CD4-positive, alpha-beta T cell (primary cell): ENCODE data around the gene AK9. TPM values are rescaled to one million over a fixed set of nuclear protein-coding genes. Genes with fewer than 3 reads are reported as not detected.

Source experiments
- ATAC-seq: fragments of 200-7000 bp; cut with Tn5 transposase; one replicate; pipeline ENCODE4 v1.10.0; 2022; ENCODE audit warnings: mild to moderate bottlenecking; ENCODE audit not compliant: poor library complexity
- CTCF ChIA-PET: fragments of 350-600 bp; sonication (Branson Sonifier 250); formaldehyde crosslinking; loops from one replicate; lab custom pipeline; 2021; ENCODE audit warnings: antibody characterized with exemption, inconsistent platforms; lab: Charles Lee
- POLR2A ChIA-PET: fragments of 350-600 bp; sonication (Branson Sonifier 250); formaldehyde crosslinking; loops from one replicate; lab custom pipeline; 2021; ENCODE audit warnings: antibody characterized with exemption, inconsistent platforms; lab: Charles Lee
- DNase-seq, 14 experiments: peaks; one replicate each; pipeline ENCODE4 v3.0.0-alpha.2; 2013 to 2020; ENCODE audit warnings: mixed read lengths in 2 of 14
- H3K27ac ChIP-seq, 2 donors: one replicate each; pipeline versions ENCODE4 v1.5.1 to v1.7.0; 2013; ENCODE audit warnings: low read length in 2 of 2, low read depth in 1 of 2, mild to moderate bottlenecking in 1 of 2
- H3K27me3 ChIP-seq, 2 experiments: 1 replicate in 1 of 2; 2 replicates in 1 of 2; pipeline versions ENCODE4 v1.6.1 to v1.7.0; 2013; ENCODE audit warnings: low read length in 2 of 2, control low read depth in 1 of 2, mild to moderate bottlenecking in 1 of 2, moderate library complexity in 1 of 2; ENCODE audit not compliant: insufficient read depth in 2 of 2, control insufficient read depth in 1 of 2
- H3K36me3 ChIP-seq: one replicate; pipeline ENCODE4 v1.6.1; 2013; ENCODE audit warnings: low read length, control low read depth; ENCODE audit not compliant: insufficient read depth
- H3K4me1 ChIP-seq: one replicate; pipeline ENCODE4 v1.6.1; 2013; ENCODE audit warnings: low read length, control low read depth; ENCODE audit not compliant: insufficient read depth
- H3K4me3 ChIP-seq: one replicate; pipeline ENCODE4 v1.5.1; 2013; ENCODE audit warnings: mild to moderate bottlenecking, low read length, moderate library complexity
- H3K9me3 ChIP-seq, 2 experiments: 1 replicate in 1 of 2; 2 replicates in 1 of 2; pipeline versions ENCODE4 v1.6.1 to v1.7.0; 2013; ENCODE audit warnings: low read length in 2 of 2, mild to moderate bottlenecking in 2 of 2, control low read depth in 1 of 2, moderate library complexity in 1 of 2; ENCODE audit not compliant: control insufficient read depth in 1 of 2, insufficient read depth in 1 of 2
- H3K27ac Mint-ChIP-seq: one replicate; pipeline ENCODE4 v1.8.0; 2020; ENCODE audit warnings: mixed read lengths
- H3K27me3 Mint-ChIP-seq: one replicate; pipeline ENCODE4 v1.8.0; 2021; ENCODE audit warnings: mixed read lengths
- H3K36me3 Mint-ChIP-seq: one replicate; pipeline ENCODE4 v1.8.0; 2021; ENCODE audit warnings: low read depth, mixed read lengths
- H3K4me1 Mint-ChIP-seq: one replicate; pipeline ENCODE4 v1.8.0; 2021; ENCODE audit warnings: low read depth, mixed read lengths
- H3K4me3 Mint-ChIP-seq: one replicate; pipeline ENCODE4 v1.8.0; 2020; ENCODE audit warnings: mild to moderate bottlenecking, mixed read lengths
- H3K9me3 Mint-ChIP-seq: one replicate; pipeline ENCODE4 v1.8.0; 2020; ENCODE audit warnings: mixed read lengths
- CTCF ChIP-seq: fragments of 200-600 bp; IDR thresholded peaks from one replicate; pipeline ENCODE4 v1.8.0; 2022; ENCODE audit warnings: antibody characterized with exemption, mild to moderate bottlenecking
- intact Hi-C, 2 experiments: fragments of 100-400 bp; cut with DNase I in 1 of 2; cut with micrococcal nuclease in 1 of 2; formaldehyde crosslinking; loops; one replicate each; pipeline versions ENCODE4 v1.15.1 to v1.9.0; 2023 to 2025; cut with DNase I, micrococcal nuclease
- total RNA-seq, 174 experiments: library from RNA in 2 of 174; stranded (reverse) in 2 of 174; gene quantifications; one replicate each; pipeline ENCODE4 v1.2.3 and lab custom pipeline; 2021 to 2026

The AK9 gene
- total RNA-seq, 2 experiments from 2014 or later: 5.3 to 6.6 TPM

- DNase-seq (no peak), ATAC-seq (no peak)
- no peak overlapping the region for H3K4me3 Mint-ChIP-seq
- H3K9me3 Mint-ChIP-seq: no peaks in the 10 kb centered on the region
- H3K36me3 ChIP-seq: no peaks in the 10 kb centered on the region
- CTCF ChIA-PET: no interaction called here
- TF ChIP-seq CTCF: no peak
- no peaks in the 10 kb centered on the region for H3K27me3 ChIP-seq
- no peaks in the 10 kb centered on the region for H3K4me1 ChIP-seq
- no peaks in the 10 kb centered on the region for H3K36me3 Mint-ChIP-seq
- H3K27me3 Mint-ChIP-seq: no peaks in the 10 kb centered on the region
- intact Hi-C loops: no loop called here
- no peak overlapping the region for H3K27ac Mint-ChIP-seq
- no peak overlapping the region for H3K4me3 ChIP-seq
- POLR2A ChIA-PET: no interaction called here
- H3K4me1 Mint-ChIP-seq: no peaks in the 10 kb centered on the region
- H3K9me3 ChIP-seq: no peaks in the 10 kb centered on the region
- no peak overlapping the region for H3K27ac ChIP-seq
Measured at GRCh38 chr6:109506314-109506713, 184.7 kb downstream of the AK9 start.

- intact Hi-C loops: no loop called here
- CTCF ChIA-PET: interaction anchor here (0.6 kb wide), 1 partner anchor 488 kb away, joined by 3 read pairs; no protein-coding TSS in a partner anchor
- Histone ChIP-seq H3K4me1 (no peaks in the 10 kb centered on the region), H3K36me3 (no peaks in the 10 kb centered on the region), H3K27ac (no peak overlapping the region), H3K4me3 (no peak overlapping the region), H3K9me3 (no peaks in the 10 kb centered on the region), H3K27me3 (no peaks in the 10 kb centered on the region)
- Mint-ChIP-seq H3K27me3 (no peaks in the 10 kb centered on the region), H3K4me3 (no peak overlapping the region), H3K4me1 (no peaks in the 10 kb centered on the region), H3K27ac (no peak overlapping the region), H3K36me3 (no peaks in the 10 kb centered on the region), H3K9me3 (no peaks in the 10 kb centered on the region)
- no peak for ATAC-seq
- no peak for DNase-seq
- TF ChIP-seq CTCF: no peak
- POLR2A ChIA-PET: no interaction called here
Measured at GRCh38 chr6:109503327-109504224, 187.4 kb downstream of the AK9 start.

GRCh38 chr6:109498936-109499335 lies 192.1 kb downstream of the AK9 start:
- no peaks in the 10 kb centered on the region for H3K36me3 Mint-ChIP-seq
- H3K4me1 ChIP-seq: peaks cover 9% of the 10 kb centered on the region
- intact Hi-C loops: no loop called here
- ChIA-PET CTCF (no interaction called here), POLR2A (no interaction called here)
- H3K9me3 Mint-ChIP-seq: no peaks in the 10 kb centered on the region
- ATAC-seq (no peak), DNase-seq (no peak)
- H3K36me3 ChIP-seq: no peaks in the 10 kb centered on the region
- no peak overlapping the region for H3K4me3 ChIP-seq
- no peaks in the 10 kb centered on the region for H3K27me3 ChIP-seq
- no peak overlapping the region for H3K27ac Mint-ChIP-seq
- H3K4me1 Mint-ChIP-seq: no peaks in the 10 kb centered on the region
- H3K27ac ChIP-seq: no peak overlapping the region
- no peak overlapping the region for H3K4me3 Mint-ChIP-seq
- no peaks in the 10 kb centered on the region for H3K9me3 ChIP-seq
- H3K27me3 Mint-ChIP-seq: no peaks in the 10 kb centered on the region
- TF ChIP-seq CTCF: no peak
